Omental fat pad (tissue), 4 donors: ENCODE measurements around the gene GPC1. TPM values are rescaled to one million over a fixed set of nuclear protein-coding genes. Genes with fewer than 3 reads are reported as not detected.

ENCODE experiments used
- ATAC-seq: fragments of 150-250 bp; one replicate; pipeline ENCODE4 v1.9.1; 2016; ENCODE audit warnings: mild to moderate bottlenecking, moderate library complexity; ENCODE audit not compliant: low FRiP score
- DNase-seq: peaks from one replicate; pipeline ENCODE4 v3.0.0-alpha.2; 2019; ENCODE audit warnings: low spot score
- total RNA-seq, 4 donors: library from RNA; depleted of rRNA; stranded (reverse); fragments of >200 nt; gene quantifications; one replicate each; pipeline ENCODE4 v1.1.0, GENCODE V29; 2016
- TF ChIP-seq, protein P1 (sequence below), 3 donors: fragments of 450-650 bp; IDR thresholded peaks; one replicate each; pipeline ENCODE4 v1.5.1; 2016 to 2017; ENCODE audit warnings: antibody characterized with exemption in 3 of 3, mild to moderate bottlenecking in 3 of 3, moderate library complexity in 2 of 3

Gene GPC1
- total RNA-seq, 4 donors from 2014 or later = 33.6 to 91.4 (median 39.5) TPM

DNA sequence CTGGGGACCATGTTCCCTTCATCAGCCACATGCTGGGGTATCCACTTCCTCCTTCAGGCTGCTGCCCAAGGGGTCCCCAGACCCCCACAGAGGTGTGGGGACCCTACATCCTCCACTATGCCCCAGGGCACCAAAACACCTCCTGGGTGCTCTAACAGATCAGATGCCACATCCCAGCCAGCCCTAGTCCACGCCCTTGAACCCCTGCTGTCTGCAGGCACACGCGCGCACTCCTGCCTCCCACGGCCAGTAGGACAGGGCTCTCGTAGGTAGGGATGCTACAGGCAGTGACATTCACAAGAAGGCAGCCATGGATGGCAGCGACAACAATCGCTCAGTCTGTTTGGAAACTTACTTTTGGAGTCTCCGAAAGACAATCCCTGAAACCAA is 3.0 kb upstream of the GPC1 start:
- TF ChIP-seq, protein P1, sequence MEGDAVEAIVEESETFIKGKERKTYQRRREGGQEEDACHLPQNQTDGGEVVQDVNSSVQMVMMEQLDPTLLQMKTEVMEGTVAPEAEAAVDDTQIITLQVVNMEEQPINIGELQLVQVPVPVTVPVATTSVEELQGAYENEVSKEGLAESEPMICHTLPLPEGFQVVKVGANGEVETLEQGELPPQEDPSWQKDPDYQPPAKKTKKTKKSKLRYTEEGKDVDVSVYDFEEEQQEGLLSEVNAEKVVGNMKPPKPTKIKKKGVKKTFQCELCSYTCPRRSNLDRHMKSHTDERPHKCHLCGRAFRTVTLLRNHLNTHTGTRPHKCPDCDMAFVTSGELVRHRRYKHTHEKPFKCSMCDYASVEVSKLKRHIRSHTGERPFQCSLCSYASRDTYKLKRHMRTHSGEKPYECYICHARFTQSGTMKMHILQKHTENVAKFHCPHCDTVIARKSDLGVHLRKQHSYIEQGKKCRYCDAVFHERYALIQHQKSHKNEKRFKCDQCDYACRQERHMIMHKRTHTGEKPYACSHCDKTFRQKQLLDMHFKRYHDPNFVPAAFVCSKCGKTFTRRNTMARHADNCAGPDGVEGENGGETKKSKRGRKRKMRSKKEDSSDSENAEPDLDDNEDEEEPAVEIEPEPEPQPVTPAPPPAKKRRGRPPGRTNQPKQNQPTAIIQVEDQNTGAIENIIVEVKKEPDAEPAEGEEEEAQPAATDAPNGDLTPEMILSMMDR (IDR thresholded peaks at IDR 0.05) = no peak
- no peak for ATAC-seq
- peak; percentile 10 for DNase-seq

GRCh38 chr2:240432820-240433801 is 2.4 kb upstream of the GPC1 start:
- TF ChIP-seq, protein P1 (IDR thresholded peaks at IDR 0.05) = no peak
- peak; percentile 6 for DNase-seq
- no peak for ATAC-seq

GRCh38 chr2:240433973-240434727 is 1.3 kb upstream of the GPC1 start:
- peak; percentile 34 for ATAC-seq

GRCh38 chr2:240434728-240435456 is 571 bp upstream of the GPC1 start:
- peak; percentile 75 for ATAC-seq
- TF ChIP-seq, protein P1 (IDR thresholded peaks at IDR 0.05) = no peak
- DNase-seq = peak; percentile 71

More at GRCh38 chr2:240433973-240434727, 1.3 kb upstream of the GPC1 start:
- peak; percentile 50 for DNase-seq
- TF ChIP-seq, protein P1 (IDR thresholded peaks at IDR 0.05) = no peak

- TF ChIP-seq, protein P1 (IDR thresholded peaks at IDR 0.05) = no peak
- ATAC-seq (peak; percentile 0), DNase-seq (no peak)
These were observed 652 bp downstream of the GPC1 start for GRCh38 chr2:240435948-240436682.
